ENCODE measurements around the gene GPBP1L1. TPM values are rescaled to one million over a fixed set of nuclear protein-coding genes. Genes with fewer than 3 reads are reported as not detected.
A peak's percentile ranks its signal among the peaks of the same experiment; 100 is the strongest.
"Not testable (repeated sequence)": the region's sequence is repeated elsewhere in the genome, so short reads cannot be mapped to it uniquely, and the experiment has no call there.

Gene GPBP1L1
- total RNA-seq, 1 donor from 2014 or later, result 85.5 TPM

DNA sequence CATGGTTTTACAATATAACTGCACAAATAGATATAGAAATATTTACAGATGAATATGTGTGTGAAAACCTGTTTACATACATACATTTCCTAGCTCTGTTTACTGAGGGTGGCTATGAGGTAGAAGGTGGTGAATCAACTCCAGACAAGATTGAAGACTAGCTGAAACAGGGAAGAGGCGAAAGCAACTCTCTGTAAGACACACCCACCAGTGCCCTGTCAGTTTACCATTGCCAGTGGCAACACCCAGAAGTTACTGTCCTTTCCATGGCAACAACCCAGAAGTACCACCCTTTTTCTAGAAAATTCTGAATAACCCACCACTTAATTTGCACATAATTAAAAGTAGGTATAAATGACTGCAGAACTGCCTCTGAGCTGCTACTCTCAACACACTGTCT lies 18.3 kb upstream of the GPBP1L1 start:
- H3K27me3 Mint-ChIP-seq (ENCODE audit: low read depth), result no peaks in the 10 kb centered on the region
- TF ChIP-seq, protein P1, sequence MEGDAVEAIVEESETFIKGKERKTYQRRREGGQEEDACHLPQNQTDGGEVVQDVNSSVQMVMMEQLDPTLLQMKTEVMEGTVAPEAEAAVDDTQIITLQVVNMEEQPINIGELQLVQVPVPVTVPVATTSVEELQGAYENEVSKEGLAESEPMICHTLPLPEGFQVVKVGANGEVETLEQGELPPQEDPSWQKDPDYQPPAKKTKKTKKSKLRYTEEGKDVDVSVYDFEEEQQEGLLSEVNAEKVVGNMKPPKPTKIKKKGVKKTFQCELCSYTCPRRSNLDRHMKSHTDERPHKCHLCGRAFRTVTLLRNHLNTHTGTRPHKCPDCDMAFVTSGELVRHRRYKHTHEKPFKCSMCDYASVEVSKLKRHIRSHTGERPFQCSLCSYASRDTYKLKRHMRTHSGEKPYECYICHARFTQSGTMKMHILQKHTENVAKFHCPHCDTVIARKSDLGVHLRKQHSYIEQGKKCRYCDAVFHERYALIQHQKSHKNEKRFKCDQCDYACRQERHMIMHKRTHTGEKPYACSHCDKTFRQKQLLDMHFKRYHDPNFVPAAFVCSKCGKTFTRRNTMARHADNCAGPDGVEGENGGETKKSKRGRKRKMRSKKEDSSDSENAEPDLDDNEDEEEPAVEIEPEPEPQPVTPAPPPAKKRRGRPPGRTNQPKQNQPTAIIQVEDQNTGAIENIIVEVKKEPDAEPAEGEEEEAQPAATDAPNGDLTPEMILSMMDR (IDR thresholded peaks at IDR 0.05), result no peak
- no peak overlapping the region for H3K4me3 Mint-ChIP-seq (ENCODE audit: unreplicated experiment)
- peaks cover 16% of the 10 kb centered on the region for H3K36me3 Mint-ChIP-seq (ENCODE audit: low read depth)
- peaks cover 9% of the 10 kb centered on the region for H3K9me3 Mint-ChIP-seq (ENCODE audit: low read depth)
- no peak overlapping the region for H3K27ac Mint-ChIP-seq (ENCODE audit: unreplicated experiment)
- no peak for DNase-seq (ENCODE audit: low spot score)
- H3K4me1 Mint-ChIP-seq (ENCODE audit: low read depth), result peaks cover 4% of the 10 kb centered on the region

DNA sequence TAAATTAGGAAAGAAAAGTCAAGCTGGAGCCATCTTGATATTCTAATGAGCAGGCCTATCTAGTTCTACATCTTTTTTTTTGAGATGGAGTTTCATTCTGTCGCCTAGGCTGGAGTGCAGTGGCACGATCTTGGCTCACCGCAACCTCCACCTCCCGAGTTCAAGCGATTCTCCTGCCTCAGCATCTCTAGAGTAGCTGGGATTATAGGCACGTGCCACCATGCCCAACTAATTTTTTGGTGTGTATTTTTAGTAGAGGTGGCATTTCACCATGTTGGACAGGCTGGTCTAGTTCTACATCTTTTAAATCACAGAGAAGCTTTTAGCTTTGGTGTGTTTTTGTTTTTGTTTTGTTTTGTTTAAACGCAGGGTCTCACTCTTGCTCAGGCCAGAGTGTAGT lies 8.5 kb upstream of the GPBP1L1 start:
- TF ChIP-seq, protein P1 (IDR thresholded peaks at IDR 0.05), result no peak
- H3K36me3 Mint-ChIP-seq (ENCODE audit: low read depth), result peaks cover 14% of the 10 kb centered on the region
- DNase-seq (ENCODE audit: low spot score), result no peak
- H3K27me3 Mint-ChIP-seq (ENCODE audit: low read depth), result no peaks in the 10 kb centered on the region
- no peaks in the 10 kb centered on the region for H3K9me3 Mint-ChIP-seq (ENCODE audit: low read depth)
- no peak overlapping the region for H3K4me3 Mint-ChIP-seq (ENCODE audit: unreplicated experiment)
- peaks cover 3% of the 10 kb centered on the region for H3K4me1 Mint-ChIP-seq (ENCODE audit: low read depth)
- no peak overlapping the region for H3K27ac Mint-ChIP-seq (ENCODE audit: unreplicated experiment)

DNA sequence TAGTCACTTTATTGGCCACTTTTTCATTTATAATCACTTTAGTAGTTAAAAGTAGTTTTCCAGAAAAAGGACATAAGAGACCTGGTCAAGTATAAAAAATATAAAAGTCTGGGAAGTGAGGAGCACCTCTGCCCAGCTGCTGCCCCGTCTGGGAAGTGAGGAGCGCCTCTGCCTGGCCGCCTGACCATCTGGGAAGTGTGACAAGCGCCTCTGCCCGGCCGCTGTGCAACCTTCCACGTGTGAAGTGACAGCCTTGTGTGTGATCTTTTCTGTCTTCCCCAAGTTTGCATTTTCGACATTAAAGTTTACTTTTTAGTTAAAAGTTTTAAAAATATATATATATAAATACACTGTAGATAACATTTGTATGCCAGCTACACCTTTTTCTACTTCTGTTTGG lies 7.5 kb upstream of the GPBP1L1 start:
- not testable (repeated sequence) for H3K4me3 Mint-ChIP-seq (ENCODE audit: unreplicated experiment); H3K27me3 Mint-ChIP-seq (ENCODE audit: low read depth); H3K4me1 Mint-ChIP-seq (ENCODE audit: low read depth); H3K9me3 Mint-ChIP-seq (ENCODE audit: low read depth); H3K27ac Mint-ChIP-seq (ENCODE audit: unreplicated experiment)
- peaks cover 14% of the 10 kb centered on the region for H3K36me3 Mint-ChIP-seq (ENCODE audit: low read depth)
- peak; percentile 74 for DNase-seq (ENCODE audit: low spot score)

DNA sequence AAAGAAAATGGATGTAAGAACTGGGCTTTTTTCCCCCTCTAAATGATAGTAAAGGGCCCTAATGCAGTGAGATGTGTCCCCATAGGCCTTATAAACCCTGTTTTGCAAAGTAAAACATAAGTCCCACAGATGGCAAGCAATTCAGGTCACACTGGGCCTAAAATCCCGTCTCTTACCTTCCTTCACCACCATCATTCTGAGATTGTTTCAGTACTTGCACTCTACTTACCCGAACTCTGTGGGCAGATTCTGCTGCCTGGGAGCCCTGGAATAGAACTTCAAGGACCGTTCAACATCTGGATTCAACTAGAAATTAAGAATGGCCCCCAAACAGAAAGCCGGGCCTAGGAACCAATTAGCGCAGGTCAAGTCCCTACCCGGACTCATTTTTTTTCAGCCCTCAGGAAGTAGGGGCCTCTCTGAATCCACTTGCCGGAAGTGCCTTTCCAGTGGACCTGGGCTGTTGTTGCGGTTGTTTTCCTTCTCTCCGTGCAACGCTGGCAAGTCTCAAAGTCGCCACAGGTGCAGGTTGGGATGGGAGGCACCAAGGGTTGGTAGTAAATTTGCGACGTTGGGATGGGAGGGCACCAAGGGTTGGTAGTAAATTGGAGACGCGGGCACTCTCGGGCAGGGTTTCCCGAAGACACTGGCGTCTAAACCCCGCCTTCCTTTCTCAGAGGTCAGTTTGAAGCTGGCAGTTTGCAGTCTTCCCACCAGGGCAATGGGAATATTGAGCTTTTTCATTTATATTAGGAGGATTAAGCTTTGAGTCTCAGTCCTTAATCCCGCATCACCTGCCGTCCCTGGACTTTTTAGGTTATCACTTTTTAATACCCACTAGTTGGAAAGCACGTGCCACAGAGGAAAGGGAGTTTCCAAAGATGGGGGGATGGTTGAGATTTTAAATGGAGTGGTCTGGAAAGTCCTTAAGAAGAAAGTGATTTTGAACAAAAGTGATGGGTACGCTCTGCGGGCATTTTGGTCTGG lies 1.7 kb upstream of the GPBP1L1 start, which contains the start of gene TMEM69:
Gene TMEM69, plus strand, starts transcription at position 428 of the 987 bp plus-strand sequence. CDS start 2,888 bp downstream, outside the sequence.
- H3K27ac Mint-ChIP-seq (ENCODE audit: unreplicated experiment), result peak within 1 kb of the TSS; percentile 99
- no peaks in the 10 kb centered on the region for H3K9me3 Mint-ChIP-seq (ENCODE audit: low read depth)
- peak within 1 kb of the TSS; percentile 94 for H3K4me3 Mint-ChIP-seq (ENCODE audit: unreplicated experiment)
- TF ChIP-seq, protein P1 (IDR thresholded peaks at IDR 0.05), result peak; percentile 54
- H3K36me3 Mint-ChIP-seq (ENCODE audit: low read depth), result peaks cover 7% of the 10 kb centered on the region
- peaks cover 36% of the 10 kb centered on the region for H3K4me1 Mint-ChIP-seq (ENCODE audit: low read depth)
- peak; percentile 53 for DNase-seq (ENCODE audit: low spot score)
- H3K27me3 Mint-ChIP-seq (ENCODE audit: low read depth), result no peaks in the 10 kb centered on the region

DNA sequence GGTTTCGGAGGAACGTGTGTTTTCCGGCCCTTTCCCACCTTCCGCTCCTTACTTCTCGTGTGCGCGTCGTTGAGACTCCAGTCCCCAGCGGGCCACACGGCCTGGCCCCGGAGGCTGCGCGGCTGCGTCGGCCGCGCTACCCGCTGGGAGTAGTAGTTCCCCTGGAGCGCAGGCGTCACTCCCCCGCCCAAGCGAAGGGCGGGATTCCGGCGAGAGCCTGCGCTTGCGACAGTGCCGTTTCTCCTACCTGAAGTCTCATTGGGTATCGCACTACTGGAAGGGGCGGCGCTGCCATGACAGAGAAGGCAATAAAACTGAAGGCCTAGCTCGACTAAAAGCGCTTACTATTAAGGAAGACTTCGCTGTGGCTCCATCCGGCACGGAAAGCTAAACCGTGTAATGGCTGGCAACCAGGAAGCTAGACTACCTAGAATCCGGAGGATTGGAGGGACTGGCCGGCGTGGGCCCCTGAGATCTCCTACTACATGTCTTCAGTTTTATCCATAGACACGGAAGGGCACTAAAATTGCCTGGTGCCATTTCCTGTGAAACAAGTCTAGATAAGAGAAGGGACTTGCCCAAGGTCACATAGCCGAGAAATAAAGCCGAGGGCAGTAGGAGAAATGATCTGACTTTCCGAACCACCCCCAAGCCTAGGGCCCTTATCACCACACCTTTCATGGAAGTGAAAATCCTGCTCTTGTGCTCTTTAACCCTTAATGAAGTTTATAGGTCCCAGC lies 851 bp upstream of the GPBP1L1 start:
- TF ChIP-seq, protein P1 (IDR thresholded peaks at IDR 0.05), result no peak
- peak overlapping the region; percentile 94 for H3K4me3 Mint-ChIP-seq (ENCODE audit: unreplicated experiment)
- peak overlapping the region; percentile 99 for H3K27ac Mint-ChIP-seq (ENCODE audit: unreplicated experiment)
- H3K36me3 Mint-ChIP-seq (ENCODE audit: low read depth), result peaks cover 6% of the 10 kb centered on the region
- peaks cover 45% of the 10 kb centered on the region for H3K4me1 Mint-ChIP-seq (ENCODE audit: low read depth)
- no peaks in the 10 kb centered on the region for H3K27me3 Mint-ChIP-seq (ENCODE audit: low read depth)
- no peaks in the 10 kb centered on the region for H3K9me3 Mint-ChIP-seq (ENCODE audit: low read depth)
- DNase-seq (ENCODE audit: low spot score), result peak; percentile 98
